Right ventricle myocardium inferior (tissue), 1 donor: ENCODE data around the gene WNT1. TPM values are rescaled to one million over a fixed set of nuclear protein-coding genes. Genes with fewer than 3 reads are reported as not detected.
A peak's percentile ranks its signal among the peaks of the same experiment; 100 is the strongest.

Experiments
- ATAC-seq: fragments of 200-7000 bp; cut with Tn5 transposase; one replicate; pipeline ENCODE4 v1.9.1; 2020; ENCODE audit warnings: mild to moderate bottlenecking, moderate library complexity
- DNase-seq: peaks from one replicate; pipeline ENCODE4 v3.0.0; 2021; ENCODE audit errors: missing footprints
- intact Hi-C: fragments of 100-400 bp; cut with DNase I; formaldehyde crosslinking; loops from one replicate; pipeline ENCODE4 v1.11.0; 2022
- total RNA-seq: library from RNA; stranded (reverse); fragmentation: NEBNext Ultra II Directional; extraction: Animal tissue kit (Norgen Biotek cat#: 25700); gene quantifications from one replicate; pipeline ENCODE4 v1.2.1, GENCODE V29; 2021
- donor health status: DM: no; HTN: yes; CAD: no; lungs with severe emphysema.

The WNT1 gene
- total RNA-seq, 1 donor from 2014 or later = not detected

GRCh38 chr12:49019120-49019430, 41.0 kb downstream of the WNT1 start:
- ATAC-seq = peak; percentile 12
- DNase-seq = no peak
- intact Hi-C loops = loop anchor here (2.0 kb wide), 1 partner anchor 42 kb away; the partner anchor contains the start of gene KMT2D

- ATAC-seq (no peak), DNase-seq (no peak)
- intact Hi-C loops = loop anchor here (2.0 kb wide), 1 partner anchor 41 kb away; the partner anchor contains the start of gene KMT2D
These were observed 41.6 kb downstream of the WNT1 start for GRCh38 chr12:49019443-49020324.

GRCh38 chr12:49020441-49020840, 42.3 kb downstream of the WNT1 start:
- DNase-seq = no peak
- no peak for ATAC-seq
- intact Hi-C loops = no loop called here

- DNase-seq (no peak), ATAC-seq (no peak)
- intact Hi-C loops = no loop called here
These were observed 43.3 kb downstream of the WNT1 start for GRCh38 chr12:49021292-49021915.

- intact Hi-C loops = no loop called here
- DNase-seq (no peak), ATAC-seq (no peak)
These were observed 44.5 kb downstream of the WNT1 start for GRCh38 chr12:49022558-49023178.

- ATAC-seq = no peak
- DNase-seq = no peak
- intact Hi-C loops = no loop called here
These were observed 45.7 kb downstream of the WNT1 start for GRCh38 chr12:49023812-49024211.

GRCh38 chr12:49024543-49024942, 46.4 kb downstream of the WNT1 start:
- no peak for ATAC-seq
- no peak for DNase-seq
- intact Hi-C loops = no loop called here

- DNase-seq = no peak
- intact Hi-C loops = no loop called here
- no peak for ATAC-seq
These were observed 47.3 kb downstream of the WNT1 start for GRCh38 chr12:49025463-49025862.

- intact Hi-C loops = no loop called here
- ATAC-seq = no peak
- no peak for DNase-seq
These were observed 48.0 kb downstream of the WNT1 start for GRCh38 chr12:49026101-49026500.

- intact Hi-C loops = no loop called here
- ATAC-seq (no peak), DNase-seq (no peak)
These were observed 48.8 kb downstream of the WNT1 start for GRCh38 chr12:49026678-49027480.

GRCh38 chr12:49027846-49028555, 49.9 kb downstream of the WNT1 start:
- DNase-seq (no peak), ATAC-seq (no peak)
- intact Hi-C loops = no loop called here

GRCh38 chr12:49028666-49029275, 50.6 kb downstream of the WNT1 start:
- no peak for DNase-seq

GRCh38 chr12:49030119-49030518, 52.0 kb downstream of the WNT1 start:
- intact Hi-C loops = no loop called here
- no peak for ATAC-seq
- no peak for DNase-seq

More at GRCh38 chr12:49028666-49029275, 50.6 kb downstream of the WNT1 start:
- intact Hi-C loops = no loop called here
- no peak for ATAC-seq

GRCh38 chr12:49030714-49031572, 52.8 kb downstream of the WNT1 start:
- intact Hi-C loops = no loop called here
- DNase-seq (no peak), ATAC-seq (no peak)

- ATAC-seq (no peak), DNase-seq (no peak)
- intact Hi-C loops = no loop called here
These were observed 53.5 kb downstream of the WNT1 start for GRCh38 chr12:49031573-49032161.
